ENCODE data around the gene GOLGA5. TPM values are rescaled to one million over a fixed set of nuclear protein-coding genes. Genes with fewer than 3 reads are reported as not detected.

Gene GOLGA5
- total and polyA plus RNA-seq, 2 experiments from 2014 or later, result 50.0 to 62.4 TPM

GRCh38 chr14:92832137-92832700 lies 38.1 kb downstream of the GOLGA5 start:
- H3K27ac ChIP-seq, result no peak overlapping the region
- H4K20me1 ChIP-seq (ENCODE audit: insufficient read depth, poor library complexity, severe bottlenecking), result no peaks in the 10 kb centered on the region
- no peaks in the 10 kb centered on the region for H3K9me3 ChIP-seq (ENCODE audit: low read depth)
- H3K9me2 ChIP-seq (replicated peaks; ENCODE audit: insufficient read depth), result no peaks in the 10 kb centered on the region
- no peaks in the 10 kb centered on the region for H3K79me2 ChIP-seq
- WGBS (ENCODE audit: low lambda C conversion rate, missing lambda C conversion rate), result 28% methylated on average over 7 of the region's 7 CpGs
- DNase-seq (ENCODE audit: low spot score), result no peak
- no peaks in the 10 kb centered on the region for H3K27me3 ChIP-seq
- H2AFZ ChIP-seq, result no peak overlapping the region
- no peaks in the 10 kb centered on the region for H3K36me3 ChIP-seq (replicated peaks; ENCODE audit: insufficient read depth, low read depth)
- no peak overlapping the region for H3K4me3 ChIP-seq
- no peaks in the 10 kb centered on the region for H3K4me1 ChIP-seq (ENCODE audit: insufficient read depth)
- TF ChIP-seq CTCF (IDR thresholded peaks at IDR 0.05; ENCODE audit: poor library complexity) (no peak), EZH2 (IDR thresholded peaks at IDR 0.05; ENCODE audit: borderline replicate concordance) (no peak), EZH2phosphoT487 (IDR thresholded peaks at IDR 0.05; ENCODE audit: low read depth, severe bottlenecking, unreplicated experiment) (no peak)
- H3K4me2 ChIP-seq, result no peak overlapping the region

- H3K9me2 ChIP-seq (replicated peaks; ENCODE audit: insufficient read depth), result no peaks in the 10 kb centered on the region
- H3K9me3 ChIP-seq (ENCODE audit: low read depth), result no peaks in the 10 kb centered on the region
- H3K4me1 ChIP-seq (ENCODE audit: insufficient read depth), result no peaks in the 10 kb centered on the region
- no peaks in the 10 kb centered on the region for H3K27me3 ChIP-seq
- H3K4me3 ChIP-seq, result no peak overlapping the region
- H2AFZ ChIP-seq, result no peak overlapping the region
- H3K27ac ChIP-seq, result no peak overlapping the region
- WGBS (ENCODE audit: low lambda C conversion rate, missing lambda C conversion rate), result 91% methylated on average over 4 of the region's 4 CpGs
- H4K20me1 ChIP-seq (ENCODE audit: insufficient read depth, poor library complexity, severe bottlenecking), result no peaks in the 10 kb centered on the region
- no peaks in the 10 kb centered on the region for H3K79me2 ChIP-seq
- no peak for DNase-seq (ENCODE audit: low spot score)
- no peaks in the 10 kb centered on the region for H3K36me3 ChIP-seq (replicated peaks; ENCODE audit: insufficient read depth, low read depth)
- no peak overlapping the region for H3K4me2 ChIP-seq
- no peak for TF ChIP-seq CTCF (IDR thresholded peaks at IDR 0.05; ENCODE audit: poor library complexity)
- no peak for TF ChIP-seq EZH2phosphoT487 (IDR thresholded peaks at IDR 0.05; ENCODE audit: low read depth, severe bottlenecking, unreplicated experiment)
Measured at GRCh38 chr14:92841930-92842329, 47.8 kb downstream of the GOLGA5 start.

GRCh38 chr14:92844204-92844603 lies 50.1 kb downstream of the GOLGA5 start:
- TF ChIP-seq CTCF (IDR thresholded peaks at IDR 0.05; ENCODE audit: poor library complexity), result no peak
- no peak for TF ChIP-seq EZH2phosphoT487 (IDR thresholded peaks at IDR 0.05; ENCODE audit: low read depth, severe bottlenecking, unreplicated experiment)
- TF ChIP-seq EZH2 (IDR thresholded peaks at IDR 0.05; ENCODE audit: borderline replicate concordance), result no peak
- no peaks in the 10 kb centered on the region for H4K20me1 ChIP-seq (ENCODE audit: insufficient read depth, poor library complexity, severe bottlenecking)
- H3K9me2 ChIP-seq (replicated peaks; ENCODE audit: insufficient read depth), result no peaks in the 10 kb centered on the region
- no peak overlapping the region for H3K4me3 ChIP-seq
- WGBS (ENCODE audit: low lambda C conversion rate, missing lambda C conversion rate), result 94% methylated on average over 4 of the region's 4 CpGs
- no peak overlapping the region for H3K4me2 ChIP-seq
- H3K27me3 ChIP-seq, result no peaks in the 10 kb centered on the region
- no peaks in the 10 kb centered on the region for H3K36me3 ChIP-seq (replicated peaks; ENCODE audit: insufficient read depth, low read depth)
- DNase-seq (ENCODE audit: low spot score), result no peak
- H2AFZ ChIP-seq, result no peak overlapping the region
- H3K27ac ChIP-seq, result no peak overlapping the region
- no peaks in the 10 kb centered on the region for H3K4me1 ChIP-seq (ENCODE audit: insufficient read depth)
- H3K9me3 ChIP-seq (ENCODE audit: low read depth), result no peaks in the 10 kb centered on the region
- no peaks in the 10 kb centered on the region for H3K79me2 ChIP-seq
